Neural progenitor cell (in vitro differentiated cells): Measurements from ENCODE around the gene MIOX. TPM values are rescaled to one million over a fixed set of nuclear protein-coding genes. Genes with fewer than 3 reads are reported as not detected.
A peak's percentile ranks its signal among the peaks of the same experiment; 100 is the strongest.

Experiments
- DNase-seq: peaks from one replicate; pipeline ENCODE4 v3.0.0-alpha.2; 2016; ENCODE audit warnings: low spot score
- H2AFZ ChIP-seq: fragments of 200-600 bp; sonication (generic); replicated peaks from 2 replicates; pipeline ENCODE4 v1.6.1; 2016; ENCODE audit warnings: antibody characterized with exemption
- H3F3A ChIP-seq: fragments of 200-600 bp; sonication (generic); 2 replicates; pipeline ENCODE4 v1.6.1; 2016; ENCODE audit warnings: antibody characterized with exemption, low read depth
- H3K27ac ChIP-seq: fragments of 200-600 bp; sonication (generic); 2 replicates; pipeline ENCODE4 v1.5.1; 2016; ENCODE audit warnings: mild to moderate bottlenecking
- H3K27me3 ChIP-seq: fragments of 200-600 bp; sonication (generic); 2 replicates; pipeline ENCODE4 v1.6.1; 2016; ENCODE audit warnings: mild to moderate bottlenecking, moderate library complexity
- H3K36me3 ChIP-seq: fragments of 200-600 bp; sonication (generic); 2 replicates; pipeline ENCODE4 v1.5.1; 2016
- H3K4me1 ChIP-seq: fragments of 200-600 bp; sonication (generic); 2 replicates; pipeline ENCODE4 v1.6.1; 2016; ENCODE audit warnings: mixed run types
- H3K4me2 ChIP-seq: fragments of 200-600 bp; sonication (generic); 2 replicates; pipeline ENCODE4 v1.6.1; 2016
- H3K4me3 ChIP-seq: fragments of 200-600 bp; sonication (generic); 2 replicates; pipeline ENCODE4 v1.5.1; 2016
- H3K79me2 ChIP-seq: fragments of 200-600 bp; sonication (generic); 2 replicates; pipeline ENCODE4 v1.6.1; 2016; ENCODE audit warnings: low read depth
- H3K9ac ChIP-seq: fragments of 200-600 bp; sonication (generic); 2 replicates; pipeline ENCODE4 v1.6.1; 2016
- H3K9me3 ChIP-seq: fragments of 200-600 bp; sonication (generic); 2 replicates; pipeline ENCODE4 v1.5.1; 2016; ENCODE audit warnings: low read depth
- H4K20me1 ChIP-seq: fragments of 200-600 bp; sonication (generic); 2 replicates; pipeline ENCODE4 v1.6.1; 2016; ENCODE audit warnings: low read depth
- H3K27ac Mint-ChIP-seq: 3 replicates; pipeline ENCODE4 v1.8.0; 2021; ENCODE audit warnings: mixed read lengths
- H3K27me3 Mint-ChIP-seq: 2 replicates; pipeline ENCODE4 v1.8.0; 2022; ENCODE audit warnings: low read depth, mild to moderate bottlenecking, inconsistent platforms, moderate library complexity, mixed read lengths; ENCODE audit not compliant: insufficient read depth
- H3K36me3 Mint-ChIP-seq: 3 replicates; pipeline ENCODE4 v1.8.0; 2021; ENCODE audit warnings: mixed read lengths
- H3K4me1 Mint-ChIP-seq: 3 replicates; pipeline ENCODE4 v1.8.0; 2021; ENCODE audit warnings: mixed read lengths
- H3K4me3 Mint-ChIP-seq: 3 replicates; pipeline ENCODE4 v1.8.0; 2021; ENCODE audit warnings: mild to moderate bottlenecking, moderate library complexity, mixed read lengths
- H3K9me3 Mint-ChIP-seq: 3 replicates; pipeline ENCODE4 v1.8.0; 2020; ENCODE audit warnings: mixed read lengths
- EZH2 ChIP-seq: fragments of 200-600 bp; sonication (generic); IDR thresholded peaks from 2 replicates; pipeline ENCODE4 v1.6.1; 2017; ENCODE audit warnings: antibody characterized with exemption, mild to moderate bottlenecking, moderate library complexity
- EZH2phosphoT487 ChIP-seq: fragments of 200-600 bp; sonication (generic); IDR thresholded peaks from 2 replicates; pipeline ENCODE4 v1.6.1; 2017; ENCODE audit warnings: antibody characterized with exemption
- total RNA-seq: library from RNA; depleted of rRNA; stranded (reverse); fragments of >200 nt; gene quantifications from 2 replicates; pipeline ENCODE4 v1.2.3, GENCODE V29; 2015; ENCODE audit warnings: low replicate concordance
- TF ChIP-seq, protein P1 (sequence below): fragments of 200-600 bp; sonication (generic); IDR thresholded peaks from 2 replicates; pipeline ENCODE4 v1.5.1; 2017; ENCODE audit warnings: antibody characterized with exemption, mild to moderate bottlenecking

Gene MIOX
- total RNA-seq, 1 donor from 2014 or later, result not detected

DNA sequence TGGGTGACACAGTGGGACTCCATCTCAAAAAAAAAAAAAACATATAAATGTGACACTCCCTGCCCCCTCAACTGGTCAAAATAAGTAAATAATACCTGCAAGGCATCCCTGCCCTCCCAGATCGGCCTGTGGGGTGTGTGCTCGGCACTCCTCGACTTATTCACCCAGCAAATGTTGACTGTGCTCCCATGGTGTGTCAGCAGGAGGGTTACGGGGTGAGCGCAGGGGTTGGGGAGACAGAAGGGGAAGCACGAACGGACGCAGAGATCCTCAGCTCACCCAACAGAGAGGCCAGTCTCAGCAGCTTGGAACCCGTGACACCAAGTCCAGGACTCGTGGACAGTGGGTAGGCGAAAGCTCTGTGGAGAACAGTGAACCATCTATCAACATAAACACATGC lies 6.9 kb upstream of the MIOX start:
- Histone ChIP-seq H3K9ac (no peak overlapping the region), H4K20me1 (no peaks in the 10 kb centered on the region), H3K27me3 (peaks cover 37% of the 10 kb centered on the region), H3F3A (peaks cover 3% of the 10 kb centered on the region), H3K4me2 (no peak overlapping the region), H3K79me2 (no peaks in the 10 kb centered on the region), H3K27ac (no peak overlapping the region), H3K4me1 (peaks cover 3% of the 10 kb centered on the region), H3K9me3 (no peaks in the 10 kb centered on the region), H3K4me3 (no peak overlapping the region), H2AFZ (no peak overlapping the region), H3K36me3 (no peaks in the 10 kb centered on the region)
- no peak for DNase-seq
- Mint-ChIP-seq H3K36me3 (no peaks in the 10 kb centered on the region), H3K27ac (peak overlapping the region; percentile 50), H3K4me3 (peak overlapping the region; percentile 53), H3K27me3 (peaks cover 45% of the 10 kb centered on the region), H3K4me1 (peaks cover 6% of the 10 kb centered on the region), H3K9me3 (peaks cover 2% of the 10 kb centered on the region)
- TF ChIP-seq EZH2 (no peak), EZH2phosphoT487 (no peak)
- TF ChIP-seq, protein P1, sequence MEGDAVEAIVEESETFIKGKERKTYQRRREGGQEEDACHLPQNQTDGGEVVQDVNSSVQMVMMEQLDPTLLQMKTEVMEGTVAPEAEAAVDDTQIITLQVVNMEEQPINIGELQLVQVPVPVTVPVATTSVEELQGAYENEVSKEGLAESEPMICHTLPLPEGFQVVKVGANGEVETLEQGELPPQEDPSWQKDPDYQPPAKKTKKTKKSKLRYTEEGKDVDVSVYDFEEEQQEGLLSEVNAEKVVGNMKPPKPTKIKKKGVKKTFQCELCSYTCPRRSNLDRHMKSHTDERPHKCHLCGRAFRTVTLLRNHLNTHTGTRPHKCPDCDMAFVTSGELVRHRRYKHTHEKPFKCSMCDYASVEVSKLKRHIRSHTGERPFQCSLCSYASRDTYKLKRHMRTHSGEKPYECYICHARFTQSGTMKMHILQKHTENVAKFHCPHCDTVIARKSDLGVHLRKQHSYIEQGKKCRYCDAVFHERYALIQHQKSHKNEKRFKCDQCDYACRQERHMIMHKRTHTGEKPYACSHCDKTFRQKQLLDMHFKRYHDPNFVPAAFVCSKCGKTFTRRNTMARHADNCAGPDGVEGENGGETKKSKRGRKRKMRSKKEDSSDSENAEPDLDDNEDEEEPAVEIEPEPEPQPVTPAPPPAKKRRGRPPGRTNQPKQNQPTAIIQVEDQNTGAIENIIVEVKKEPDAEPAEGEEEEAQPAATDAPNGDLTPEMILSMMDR, result no peak

- TF ChIP-seq EZH2 (peak; percentile 89), EZH2phosphoT487 (peak; percentile 84)
- TF ChIP-seq, protein P1, result no peak
- H3K36me3 ChIP-seq, result no peaks in the 10 kb centered on the region
- H2AFZ ChIP-seq, result peak overlapping the region; percentile 86
- H3F3A ChIP-seq, result peaks cover 3% of the 10 kb centered on the region
- H3K27ac ChIP-seq, result no peak overlapping the region
- Mint-ChIP-seq H3K27me3 (peaks cover 43% of the 10 kb centered on the region), H3K27ac (no peak overlapping the region), H3K4me3 (peak overlapping the region; percentile 67), H3K36me3 (no peaks in the 10 kb centered on the region), H3K4me1 (peaks cover 2% of the 10 kb centered on the region), H3K9me3 (peaks cover 2% of the 10 kb centered on the region)
- H3K4me1 ChIP-seq, result no peaks in the 10 kb centered on the region
- no peaks in the 10 kb centered on the region for H3K79me2 ChIP-seq
- peak; percentile 51 for DNase-seq
- peak overlapping the region; percentile 53 for H3K4me3 ChIP-seq
- peaks cover 37% of the 10 kb centered on the region for H3K27me3 ChIP-seq
- no peak overlapping the region for H3K9ac ChIP-seq
- peak overlapping the region; percentile 70 for H3K4me2 ChIP-seq
- H3K9me3 ChIP-seq, result no peaks in the 10 kb centered on the region
- H4K20me1 ChIP-seq, result no peaks in the 10 kb centered on the region
These were observed 5.6 kb upstream of the MIOX start for GRCh38 chr22:50481045-50481439.

- Histone ChIP-seq H3K27me3 (peaks cover 37% of the 10 kb centered on the region), H3K4me1 (no peaks in the 10 kb centered on the region), H3K9me3 (no peaks in the 10 kb centered on the region), H3K36me3 (no peaks in the 10 kb centered on the region), H2AFZ (peak within 1 kb of the TSS; percentile 86), H3K9ac (no peak within 1 kb of the TSS), H3K79me2 (no peaks in the 10 kb centered on the region), H3K4me3 (peak within 1 kb of the TSS; percentile 53), H3F3A (peaks cover 3% of the 10 kb centered on the region), H3K4me2 (peak within 1 kb of the TSS; percentile 70), H4K20me1 (no peaks in the 10 kb centered on the region), H3K27ac (no peak within 1 kb of the TSS)
- DNase-seq, result peak; percentile 81
- H3K4me3 Mint-ChIP-seq, result peak within 1 kb of the TSS; percentile 72
- H3K36me3 Mint-ChIP-seq, result no peaks in the 10 kb centered on the region
- no peak within 1 kb of the TSS for H3K27ac Mint-ChIP-seq
- peaks cover 39% of the 10 kb centered on the region for H3K27me3 Mint-ChIP-seq
- peaks cover 2% of the 10 kb centered on the region for H3K9me3 Mint-ChIP-seq
- TF ChIP-seq, protein P1, result no peak
- TF ChIP-seq EZH2phosphoT487 (peak; percentile 29), EZH2 (peak; percentile 65)
- H3K4me1 Mint-ChIP-seq, result peaks cover 2% of the 10 kb centered on the region
These were observed 5.1 kb upstream of the MIOX start, which contains the start of gene ADM2 for GRCh38 chr22:50481440-50482106. Gene ADM2 (plus strand): TSS chr22:50481543. CDS start chr22:50481848, 305 bp downstream.
